ENCODE data around the gene SERPINB4. TPM values are rescaled to one million over a fixed set of nuclear protein-coding genes. Genes with fewer than 3 reads are reported as not detected.

The SERPINB4 gene
- total and polyA plus RNA-seq, 2 experiments from 2014 or later = 1.2 to 1.5 TPM

- H3K4me3 ChIP-seq = no peak overlapping the region
- H3K27ac ChIP-seq (ENCODE audit: low read depth) = no peak overlapping the region
- DNase-seq (ENCODE audit: low spot score) (no peak), ATAC-seq (no peak)
- TF ChIP-seq ZNF114 (CRISPR knock-in tag; IDR thresholded peaks at IDR 0.05) (no peak), CTCF (conservative IDR thresholded peaks at IDR 0.05; ENCODE audit: low read depth in 2 of 2) (no peak), EZH2 (IDR thresholded peaks at IDR 0.05; ENCODE audit: low read depth, unreplicated experiment) (no peak), REST (IDR thresholded peaks at IDR 0.05; ENCODE audit: unreplicated experiment) (no peak)
- H3K4me2 ChIP-seq = no peak overlapping the region
- H3K36me3 ChIP-seq (ENCODE audit: insufficient read depth) = no peaks in the 10 kb centered on the region
- no peaks in the 10 kb centered on the region for H4K20me1 ChIP-seq (replicated peaks; ENCODE audit: insufficient read depth)
- Mint-ChIP-seq H3K27me3 (ENCODE audit: insufficient read depth, low read depth, poor library complexity) (peaks cover 5% of the 10 kb centered on the region), H3K36me3 (ENCODE audit: low read depth) (no peaks in the 10 kb centered on the region), H3K9me3 (no peaks in the 10 kb centered on the region), H3K4me1 (no peaks in the 10 kb centered on the region), H3K27ac (no peak overlapping the region), H3K4me3 (no peak overlapping the region)
- H2AFZ ChIP-seq = no peak overlapping the region
- H3F3A ChIP-seq (replicated peaks; ENCODE audit: low read depth) = no peaks in the 10 kb centered on the region
- H3K4me1 ChIP-seq (ENCODE audit: insufficient read depth) = no peaks in the 10 kb centered on the region
- no peaks in the 10 kb centered on the region for H3K79me2 ChIP-seq (replicated peaks; ENCODE audit: insufficient read depth)
- H3K27me3 ChIP-seq (ENCODE audit: insufficient read depth) = no peaks in the 10 kb centered on the region
- no peaks in the 10 kb centered on the region; the same call in 1 of the 2 replicates for H3K9me2 ChIP-seq (ENCODE audit: insufficient read depth)
These were observed 52.3 kb downstream of the SERPINB4 start for GRCh38 chr18:63591725-63592124.

GRCh38 chr18:63590966-63591695, 52.9 kb downstream of the SERPINB4 start:
- Histone ChIP-seq H3K27me3 (ENCODE audit: insufficient read depth) (no peaks in the 10 kb centered on the region), H3K4me2 (no peak overlapping the region), H2AFZ (no peak overlapping the region), H4K20me1 (replicated peaks; ENCODE audit: insufficient read depth) (no peaks in the 10 kb centered on the region), H3K79me2 (replicated peaks; ENCODE audit: insufficient read depth) (no peaks in the 10 kb centered on the region), H3K36me3 (ENCODE audit: insufficient read depth) (no peaks in the 10 kb centered on the region), H3K4me1 (ENCODE audit: insufficient read depth) (no peaks in the 10 kb centered on the region), H3K9me2 (ENCODE audit: insufficient read depth) (no peaks in the 10 kb centered on the region; the same call in 1 of the 2 replicates), H3K27ac (ENCODE audit: low read depth) (no peak overlapping the region), H3F3A (replicated peaks; ENCODE audit: low read depth) (no peaks in the 10 kb centered on the region), H3K4me3 (no peak overlapping the region)
- ATAC-seq = no peak
- Mint-ChIP-seq H3K9me3 (no peaks in the 10 kb centered on the region), H3K27ac (no peak overlapping the region), H3K27me3 (ENCODE audit: insufficient read depth, low read depth, poor library complexity) (peaks cover 5% of the 10 kb centered on the region), H3K4me1 (no peaks in the 10 kb centered on the region), H3K36me3 (ENCODE audit: low read depth) (no peaks in the 10 kb centered on the region), H3K4me3 (no peak overlapping the region)
- no peak for DNase-seq (ENCODE audit: low spot score)
- no peak for TF ChIP-seq JUNB (IDR thresholded peaks at IDR 0.05; ENCODE audit: unreplicated experiment)
- TF ChIP-seq CTCF (conservative IDR thresholded peaks at IDR 0.05; ENCODE audit: low read depth in 2 of 2) = no peak
- TF ChIP-seq POLR2AphosphoS5 (IDR thresholded peaks at IDR 0.05; ENCODE audit: low read depth) = no peak
- TF ChIP-seq EZH2 (IDR thresholded peaks at IDR 0.05; ENCODE audit: low read depth, unreplicated experiment) = no peak
- no peak for TF ChIP-seq EZH2phosphoT487 (IDR thresholded peaks at IDR 0.05; ENCODE audit: unreplicated experiment)
- no peak for TF ChIP-seq NANOG (IDR thresholded peaks at IDR 0.05; ENCODE audit: borderline replicate concordance)

All from GM23338 (cell line).